T-helper 17 cell (primary cell): ENCODE data around the gene SI. TPM values are rescaled to one million over a fixed set of nuclear protein-coding genes. Genes with fewer than 3 reads are reported as not detected.

Experiments
- ATAC-seq: fragments of 150-1000 bp; cut with Tn5 transposase; 2 replicates; pipeline ENCODE4 v1.10.0; 2021; ENCODE audit warnings: mild to moderate bottlenecking, moderate library complexity
- DNase-seq, 3 donors: peaks; one replicate each; pipeline versions ENCODE4 v3.0.0 to v3.0.0-alpha.2; 2020 to 2021
- H3K9me3 ChIP-seq: one replicate; pipeline ENCODE4 v1.7.0; 2013; ENCODE audit warnings: low read length, mild to moderate bottlenecking; ENCODE audit not compliant: control insufficient read depth, poor library complexity, severe bottlenecking
- H3K27ac Mint-ChIP-seq: one replicate; pipeline ENCODE4 v1.8.0; 2022; ENCODE audit warnings: mild to moderate bottlenecking, moderate library complexity, mixed read lengths
- H3K27me3 Mint-ChIP-seq: one replicate; pipeline ENCODE4 v1.8.0; 2022; ENCODE audit warnings: mixed read lengths
- H3K36me3 Mint-ChIP-seq: one replicate; pipeline ENCODE4 v1.8.0; 2022; ENCODE audit warnings: low read depth, mixed read lengths
- H3K4me1 Mint-ChIP-seq: one replicate; pipeline ENCODE4 v1.8.0; 2022; ENCODE audit warnings: mild to moderate bottlenecking, mixed read lengths
- H3K4me3 Mint-ChIP-seq: one replicate; pipeline ENCODE4 v1.8.0; 2022; ENCODE audit warnings: mild to moderate bottlenecking, moderate library complexity, mixed read lengths
- total RNA-seq, 4 donors: library from RNA in 2 of 4; stranded (reverse) in 2 of 4; gene quantifications; one replicate each; pipeline ENCODE4 v1.2.3 and lab custom pipeline; 2022 to 2026

SI gene
- total RNA-seq, 2 donors from 2014 or later: not detected

GRCh38 chr3:164940745-164941144 is 137.6 kb downstream of the SI start:
- H3K4me1 Mint-ChIP-seq: no peaks in the 10 kb centered on the region
- ATAC-seq: no peak
- H3K27me3 Mint-ChIP-seq: no peaks in the 10 kb centered on the region
- no peak for DNase-seq
- H3K27ac Mint-ChIP-seq: no peak overlapping the region
- H3K36me3 Mint-ChIP-seq: no peaks in the 10 kb centered on the region
- no peaks in the 10 kb centered on the region for H3K9me3 ChIP-seq
- no peak overlapping the region for H3K4me3 Mint-ChIP-seq

GRCh38 chr3:164929642-164930041 is 148.7 kb downstream of the SI start:
- Mint-ChIP-seq H3K36me3 (no peaks in the 10 kb centered on the region), H3K4me3 (no peak overlapping the region), H3K4me1 (no peaks in the 10 kb centered on the region), H3K27me3 (no peaks in the 10 kb centered on the region), H3K27ac (no peak overlapping the region)
- no peaks in the 10 kb centered on the region for H3K9me3 ChIP-seq
- no peak for DNase-seq
- no peak for ATAC-seq

Other genes starting within 250 kb of the SI start
- not detected for gene SLITRK3, start 117.9 kb upstream of the SI start, total RNA-seq